GM18867 (cell line): ENCODE results near the gene XPO6.

Experiments used
- ATAC-seq: cut with Tn5 transposase; IDR thresholded peaks from one replicate; pipeline ENCODE4 v1.9.1; 2021; ENCODE audit warnings: mild to moderate bottlenecking, moderate library complexity; ENCODE audit not compliant: unreplicated experiment

Gene XPO6

GRCh38 chr16:28091656-28092055 lies 120.1 kb downstream of the XPO6 start:
- no peak for ATAC-seq

- ATAC-seq, result no peak
These were observed 121.0 kb downstream of the XPO6 start for GRCh38 chr16:28090646-28091377.

GRCh38 chr16:28089992-28090365 lies 121.8 kb downstream of the XPO6 start:
- ATAC-seq, result no peak

DNA sequence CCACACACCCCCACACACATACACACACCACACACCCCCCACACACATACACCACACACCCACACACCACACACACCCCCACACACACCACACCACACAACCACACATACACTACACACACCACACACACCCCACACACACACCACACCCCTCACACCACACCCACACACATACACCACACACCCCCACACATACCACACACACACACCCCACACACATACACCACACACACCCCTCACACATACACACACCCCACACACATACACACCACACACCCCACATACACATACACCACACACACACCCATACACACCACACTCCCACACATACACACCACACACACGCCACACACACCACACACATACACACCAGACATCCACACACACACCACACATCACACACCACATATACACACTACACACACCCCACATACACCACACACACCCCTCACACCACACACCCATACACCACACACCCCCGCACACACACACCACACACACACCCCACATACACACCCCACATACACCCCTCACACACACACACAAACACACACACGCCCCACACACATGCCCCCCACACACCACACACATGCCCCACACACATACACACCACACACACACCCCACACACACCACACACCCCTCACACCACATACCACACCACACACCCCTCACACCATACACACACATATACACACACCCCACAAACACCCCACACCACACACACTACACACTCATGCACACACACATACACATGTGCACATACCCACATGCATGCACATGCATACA lies 122.4 kb downstream of the XPO6 start:
- ATAC-seq, result no peak

- no peak for ATAC-seq
These were observed 124.0 kb downstream of the XPO6 start for GRCh38 chr16:28087675-28088300.

DNA sequence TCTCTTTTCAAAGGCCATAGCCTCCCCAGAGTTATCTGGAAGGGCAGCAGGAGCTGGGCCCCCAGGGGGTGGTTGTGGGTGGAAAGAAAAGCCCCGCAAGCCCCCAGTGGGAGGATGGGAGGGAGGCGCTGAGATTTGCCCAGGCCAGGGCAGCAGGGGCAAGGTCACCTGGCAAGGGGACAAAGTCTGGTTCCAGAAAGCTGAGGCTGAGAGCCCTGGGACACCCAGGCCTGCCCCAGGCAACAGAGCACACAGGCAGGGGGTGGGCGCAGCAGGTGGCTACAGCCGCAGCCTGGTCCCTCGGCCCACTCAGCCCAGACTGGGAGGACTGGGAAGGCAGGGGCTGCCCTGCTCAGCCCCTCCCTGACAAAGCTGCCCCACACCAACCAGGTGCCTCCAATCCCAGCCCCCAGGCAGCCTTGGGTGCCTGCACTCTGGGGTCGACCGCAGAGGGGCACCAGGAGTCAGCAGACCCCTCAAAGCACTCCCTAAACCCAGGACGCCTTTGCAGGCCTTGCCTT lies 124.6 kb downstream of the XPO6 start:
- ATAC-seq, result no peak

DNA sequence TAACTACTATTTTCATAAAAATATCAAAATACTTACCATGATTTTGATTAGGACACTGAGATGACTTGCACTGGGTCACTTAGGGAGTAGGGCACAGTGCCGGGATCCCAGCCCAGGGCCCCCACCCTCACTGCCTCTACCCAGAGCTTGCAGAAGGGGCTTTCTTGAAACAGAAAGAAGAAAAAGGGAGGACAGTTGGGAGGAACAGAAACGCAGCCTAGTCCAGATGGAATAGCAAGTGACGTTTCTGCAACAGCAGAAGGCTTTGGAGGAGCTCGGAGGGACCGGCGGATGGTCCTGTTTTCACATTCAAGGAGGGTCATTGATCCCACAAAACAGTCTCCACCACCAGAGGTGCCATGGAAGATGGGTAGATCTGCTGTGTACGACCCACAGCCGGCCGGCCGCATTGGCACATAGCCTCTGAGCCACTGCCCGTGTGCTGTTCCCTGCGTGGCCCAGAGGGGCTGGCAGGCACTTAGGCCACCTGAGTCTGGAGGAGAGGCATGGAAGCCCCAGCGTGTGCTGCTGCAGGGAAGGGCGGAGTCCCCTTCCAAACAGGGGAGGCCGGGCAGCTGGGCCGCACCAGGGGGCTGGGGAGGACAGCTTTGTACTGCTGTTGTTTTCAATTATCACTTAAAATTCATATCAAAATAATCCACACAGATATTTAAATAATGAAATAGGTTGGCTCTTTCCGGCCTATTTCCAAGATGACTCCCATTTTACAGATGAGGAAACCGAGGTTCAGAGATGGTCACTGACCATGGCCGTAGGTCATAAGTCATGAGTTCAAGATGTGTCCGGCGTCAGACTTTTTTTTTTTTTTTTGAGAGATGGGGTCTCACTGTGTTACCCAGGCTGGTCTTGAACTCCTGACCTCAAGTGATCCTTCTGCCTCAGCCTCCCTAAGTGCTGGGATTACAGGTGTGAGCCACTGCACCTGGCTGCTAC lies 125.3 kb downstream of the XPO6 start:
- no peak for ATAC-seq

GRCh38 chr16:28085389-28086171 lies 126.2 kb downstream of the XPO6 start:
- no peak for ATAC-seq

- ATAC-seq, result no peak
These were observed 127.6 kb downstream of the XPO6 start for GRCh38 chr16:28084209-28084608.

DNA sequence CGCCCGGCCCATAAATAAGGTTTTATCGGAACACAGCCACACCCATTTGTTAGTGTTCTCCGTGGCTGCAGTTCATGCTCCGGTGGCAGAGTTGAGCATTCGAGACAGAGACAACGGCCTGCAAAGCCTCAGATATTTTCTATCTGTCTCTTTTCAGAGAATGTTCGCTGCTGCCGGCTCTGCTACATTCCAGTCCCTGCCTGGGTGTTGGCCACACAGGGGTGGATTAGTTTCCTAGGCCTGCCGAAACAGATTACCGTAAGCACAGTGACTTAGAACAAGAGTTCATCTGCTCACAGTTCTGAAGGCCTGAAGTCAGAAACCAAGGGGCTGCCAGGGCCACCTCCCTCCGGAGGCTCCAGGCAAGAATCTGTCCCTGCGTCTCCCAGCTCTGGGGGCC lies 129.1 kb downstream of the XPO6 start:
- no peak for ATAC-seq

- ATAC-seq, result no peak
These were observed 130.3 kb downstream of the XPO6 start for GRCh38 chr16:28081391-28081968.

DNA sequence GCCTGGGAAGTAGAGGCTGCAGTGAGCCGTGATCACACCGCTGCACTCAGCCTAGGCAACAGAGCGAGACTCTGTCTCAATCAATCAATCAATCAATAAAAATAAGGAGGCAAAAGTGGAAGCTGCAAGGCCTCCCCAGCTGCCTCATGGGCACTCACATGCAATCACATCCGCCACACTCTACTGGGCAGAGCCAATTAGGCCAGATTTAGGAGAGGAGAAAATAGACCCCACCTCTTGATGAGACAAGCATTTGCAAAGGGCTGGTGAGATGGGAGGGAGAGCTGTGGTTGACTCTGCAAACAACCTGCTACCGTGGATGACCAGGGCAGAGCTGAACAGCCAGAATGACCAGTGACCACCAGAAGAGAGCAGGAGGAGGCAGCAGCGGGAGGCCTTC lies 133.5 kb downstream of the XPO6 start:
- ATAC-seq, result no peak

- no peak for ATAC-seq
These were observed 137.9 kb downstream of the XPO6 start for GRCh38 chr16:28073836-28074235.

DNA sequence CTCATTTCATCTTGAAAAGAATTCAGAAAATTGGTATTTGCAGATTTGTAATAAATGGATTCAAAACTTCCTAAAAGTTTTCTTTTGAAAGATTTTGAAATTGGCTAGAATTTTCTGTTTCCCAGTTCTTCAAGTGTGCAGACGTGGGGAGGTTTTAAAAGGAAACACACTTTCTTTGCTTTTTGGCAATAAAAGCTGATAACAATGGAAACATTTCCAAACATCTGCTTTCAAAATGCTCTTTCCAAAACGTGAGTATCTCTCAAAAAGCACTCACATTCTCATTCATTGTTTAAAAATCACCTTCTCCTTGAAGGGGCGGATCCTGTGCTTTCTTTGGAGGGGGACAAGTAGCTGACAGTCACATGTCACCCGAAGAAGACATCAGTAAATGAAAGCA lies 139.7 kb downstream of the XPO6 start:
- no peak for ATAC-seq

DNA sequence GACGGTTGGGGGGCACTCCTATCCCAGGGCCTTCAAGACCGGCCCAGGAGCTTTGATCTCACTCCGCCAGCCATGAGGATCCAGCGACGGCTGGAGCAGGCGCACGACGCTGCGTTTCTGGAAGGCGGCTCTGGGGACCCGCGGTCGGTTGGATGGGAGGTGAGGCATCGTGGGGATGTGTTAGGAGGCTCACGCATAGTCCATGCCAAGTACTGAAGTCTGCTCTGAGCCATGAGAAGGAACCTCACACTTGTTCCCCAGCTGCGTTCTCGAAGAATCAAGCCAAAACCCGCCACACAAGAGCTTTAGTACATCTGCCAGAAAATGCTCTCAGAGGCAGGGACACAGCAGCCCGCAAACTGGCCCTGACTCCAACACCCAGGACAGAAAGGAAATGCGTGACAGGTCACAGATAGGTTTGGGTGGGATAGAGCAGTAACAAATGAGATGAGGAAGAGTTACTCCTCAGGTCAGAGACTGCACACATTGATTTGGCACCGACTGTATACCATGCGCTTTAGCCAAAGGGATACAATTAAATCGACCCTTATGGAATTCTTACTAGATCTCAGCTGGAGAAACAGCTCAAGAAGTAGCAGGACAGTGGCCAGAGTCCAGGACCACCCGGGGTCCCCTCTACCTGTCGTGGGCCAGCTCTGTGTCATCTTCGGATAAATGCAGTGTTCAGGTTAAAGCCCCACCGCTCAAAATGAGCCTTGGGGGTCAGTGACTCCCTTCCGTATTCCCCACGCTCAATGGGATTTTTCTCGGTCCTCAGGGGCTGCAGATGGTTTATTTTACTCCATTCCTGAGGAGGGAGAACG lies 141.6 kb downstream of the XPO6 start:
- no peak for ATAC-seq

- no peak for ATAC-seq
These were observed 142.8 kb downstream of the XPO6 start for GRCh38 chr16:28068976-28069375.

- ATAC-seq, result no peak
These were observed 144.0 kb downstream of the XPO6 start for GRCh38 chr16:28067604-28068379.

GRCh38 chr16:28064706-28065249 lies 147.0 kb downstream of the XPO6 start:
- no peak for ATAC-seq
